GM06990 (cell line): Measurements from ENCODE around the gene BIN1.
"Not testable (repeated sequence)": the region's sequence is repeated elsewhere in the genome, so short reads cannot be mapped to it uniquely, and the experiment has no call there.

Experiments
- DNase-seq: peaks from one replicate; pipeline ENCODE4 v3.0.0-alpha.2; 2011; ENCODE audit not compliant: insufficient read length; ENCODE audit errors: extremely low read depth
- H3K27me3 ChIP-seq: replicated peaks from 2 replicates; pipeline ENCODE4 v1.6.0; 2011; ENCODE audit warnings: low read length; ENCODE audit not compliant: control insufficient read depth, insufficient read depth
- H3K36me3 ChIP-seq: 2 replicates; pipeline ENCODE4 v1.5.1; 2011; ENCODE audit warnings: low read length; ENCODE audit not compliant: control insufficient read depth, insufficient read depth
- H3K4me3 ChIP-seq: replicated peaks from 2 replicates; pipeline ENCODE4 v1.5.1; 2011; ENCODE audit warnings: low read depth, mild to moderate bottlenecking, control low read depth, low read length
- TF ChIP-seq, protein P1 (sequence below): IDR thresholded peaks from 2 replicates; pipeline ENCODE4 v1.5.1; 2011; ENCODE audit warnings: low read length, control low read depth, mild to moderate bottlenecking, inconsistent platforms; ENCODE audit not compliant: insufficient read depth, poor library complexity, severe bottlenecking

Gene BIN1

DNA sequence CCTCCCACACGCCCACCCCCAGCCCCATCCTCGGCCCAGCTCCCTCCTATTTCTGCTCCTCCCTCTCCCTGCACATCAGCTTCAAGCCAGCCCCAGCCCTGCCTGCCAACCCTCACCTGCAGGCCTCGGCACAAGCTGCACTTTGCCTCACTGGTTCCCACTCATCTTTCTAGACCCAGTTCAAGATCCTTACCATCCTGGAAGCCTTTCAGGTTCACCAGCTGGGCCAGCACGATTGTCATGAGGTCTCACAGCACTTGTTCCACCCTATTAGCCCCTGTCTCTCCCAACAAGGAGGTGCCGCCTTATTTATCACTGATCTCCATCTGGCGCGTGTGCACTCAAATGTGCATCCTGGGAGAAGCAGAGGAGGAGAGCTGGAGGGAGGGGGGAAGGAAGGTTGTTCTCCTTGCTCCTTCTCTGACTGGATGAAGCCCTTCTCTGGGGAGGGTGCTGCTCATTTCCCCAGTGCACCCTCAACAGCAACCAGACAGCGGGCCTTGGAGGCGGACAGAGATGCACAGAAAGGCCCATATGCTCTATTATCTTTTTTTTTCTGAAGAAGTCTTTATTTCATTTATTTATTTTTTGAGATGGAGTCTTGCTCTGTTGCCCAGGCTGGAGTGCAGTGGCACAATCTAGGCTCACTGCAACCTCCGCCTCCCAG, 15.5 kb upstream of the BIN1 start:
- TF ChIP-seq, protein P1, sequence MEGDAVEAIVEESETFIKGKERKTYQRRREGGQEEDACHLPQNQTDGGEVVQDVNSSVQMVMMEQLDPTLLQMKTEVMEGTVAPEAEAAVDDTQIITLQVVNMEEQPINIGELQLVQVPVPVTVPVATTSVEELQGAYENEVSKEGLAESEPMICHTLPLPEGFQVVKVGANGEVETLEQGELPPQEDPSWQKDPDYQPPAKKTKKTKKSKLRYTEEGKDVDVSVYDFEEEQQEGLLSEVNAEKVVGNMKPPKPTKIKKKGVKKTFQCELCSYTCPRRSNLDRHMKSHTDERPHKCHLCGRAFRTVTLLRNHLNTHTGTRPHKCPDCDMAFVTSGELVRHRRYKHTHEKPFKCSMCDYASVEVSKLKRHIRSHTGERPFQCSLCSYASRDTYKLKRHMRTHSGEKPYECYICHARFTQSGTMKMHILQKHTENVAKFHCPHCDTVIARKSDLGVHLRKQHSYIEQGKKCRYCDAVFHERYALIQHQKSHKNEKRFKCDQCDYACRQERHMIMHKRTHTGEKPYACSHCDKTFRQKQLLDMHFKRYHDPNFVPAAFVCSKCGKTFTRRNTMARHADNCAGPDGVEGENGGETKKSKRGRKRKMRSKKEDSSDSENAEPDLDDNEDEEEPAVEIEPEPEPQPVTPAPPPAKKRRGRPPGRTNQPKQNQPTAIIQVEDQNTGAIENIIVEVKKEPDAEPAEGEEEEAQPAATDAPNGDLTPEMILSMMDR, result no peak

DNA sequence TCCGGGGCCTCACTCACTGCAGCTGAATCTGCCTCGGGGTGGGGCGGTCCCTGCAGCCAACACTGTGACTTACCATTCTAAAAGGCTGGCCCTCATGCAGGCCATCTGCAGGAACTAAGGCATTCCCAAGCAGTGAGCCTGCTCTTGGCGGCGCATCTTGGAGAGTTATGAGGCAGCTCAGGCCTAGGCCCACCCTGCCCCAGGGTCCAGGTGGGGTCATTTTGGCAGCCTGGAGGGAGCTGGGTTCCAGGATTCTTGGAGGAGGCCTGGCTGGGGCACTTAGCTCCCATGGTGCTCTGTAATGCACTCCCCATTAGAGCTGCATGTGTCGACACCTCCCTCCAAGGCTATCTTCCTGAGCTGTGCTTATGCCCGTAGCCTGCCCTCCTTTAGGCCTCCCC, 14.8 kb upstream of the BIN1 start:
- Histone ChIP-seq H3K27me3 (no peaks in the 10 kb centered on the region), H3K4me3 (no peak overlapping the region), H3K36me3 (no peaks in the 10 kb centered on the region)
- TF ChIP-seq, protein P1, result no peak
- DNase-seq, result no peak

More for the DNA sequence above, 15.5 kb upstream of the BIN1 start:
- Histone ChIP-seq H3K36me3 (no peaks in the 10 kb centered on the region), H3K27me3 (no peaks in the 10 kb centered on the region), H3K4me3 (no peak overlapping the region)
- DNase-seq, result no peak

- Histone ChIP-seq H3K36me3 (no peaks in the 10 kb centered on the region), H3K27me3 (no peaks in the 10 kb centered on the region), H3K4me3 (no peak overlapping the region)
- TF ChIP-seq, protein P1, result no peak
- DNase-seq, result no peak
Measured at GRCh38 chr2:127121353-127121752, 14.4 kb upstream of the BIN1 start.

DNA sequence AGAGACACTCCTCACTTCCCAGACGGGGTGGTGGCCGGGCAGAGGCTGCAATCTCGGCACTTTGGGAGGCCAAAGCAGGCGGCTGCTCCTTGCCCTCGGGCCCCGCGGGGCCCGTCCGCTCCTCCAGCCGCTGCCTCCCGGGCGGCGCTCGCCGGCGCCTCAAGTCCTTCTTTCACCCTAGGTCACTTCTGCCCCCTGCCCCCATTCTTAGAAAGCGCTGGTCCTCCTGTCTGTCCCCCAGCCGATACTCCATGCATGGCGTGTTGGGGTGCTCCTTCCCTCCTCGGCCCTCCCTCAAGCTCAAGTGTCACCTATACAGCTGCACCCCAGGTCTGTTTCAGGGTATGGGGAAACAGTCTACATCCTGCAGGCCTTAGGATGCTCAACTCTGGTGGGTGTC, 13.5 kb upstream of the BIN1 start:
- not testable (repeated sequence) for H3K36me3 ChIP-seq, H3K4me3 ChIP-seq, DNase-seq, H3K27me3 ChIP-seq

DNA sequence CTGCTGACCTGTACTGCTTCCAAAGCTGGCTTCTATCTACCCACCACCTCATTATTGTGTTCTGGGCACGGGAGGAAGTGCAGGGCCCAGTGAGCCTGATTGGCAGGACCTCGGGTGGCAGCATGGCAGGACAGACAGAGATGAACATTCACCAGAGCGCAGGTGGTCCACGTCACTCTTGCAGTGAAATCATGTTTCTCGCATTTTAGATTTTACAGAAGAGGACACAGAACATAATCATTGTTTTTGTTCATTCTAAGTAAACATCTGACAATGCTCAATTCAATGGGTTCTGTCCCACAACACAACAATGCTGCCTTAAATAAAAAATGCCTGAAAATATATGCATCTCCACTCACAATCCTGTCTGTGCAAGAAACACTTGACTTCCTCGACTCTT, 11.5 kb upstream of the BIN1 start:
- Histone ChIP-seq H3K36me3 (no peaks in the 10 kb centered on the region), H3K27me3 (no peaks in the 10 kb centered on the region), H3K4me3 (no peak overlapping the region)
- no peak for DNase-seq
- TF ChIP-seq, protein P1, result no peak

DNA sequence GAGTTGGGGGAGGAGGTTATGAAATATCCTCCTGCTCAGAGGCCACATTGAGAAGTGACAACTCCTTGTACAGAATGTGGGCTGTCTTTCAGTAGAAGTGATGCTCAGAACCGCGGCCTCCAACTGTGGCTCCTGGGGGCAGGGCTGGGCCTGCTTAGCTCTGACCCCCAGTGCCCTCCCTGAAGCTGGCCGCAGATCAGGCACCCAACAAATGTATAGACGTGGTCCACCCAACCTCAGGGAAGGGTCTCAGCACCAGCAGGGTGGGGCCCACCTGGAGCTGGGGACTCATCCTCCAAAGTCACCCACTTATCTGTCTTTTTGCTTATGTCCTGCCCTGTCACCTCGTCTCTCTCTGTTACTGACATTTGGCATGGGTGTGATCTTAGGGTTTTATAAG, 11.1 kb upstream of the BIN1 start:
- Histone ChIP-seq H3K27me3 (no peaks in the 10 kb centered on the region), H3K36me3 (no peaks in the 10 kb centered on the region), H3K4me3 (no peak overlapping the region)
- DNase-seq, result no peak
- TF ChIP-seq, protein P1, result no peak
